Natural killer cell (primary cell): ENCODE results near the gene RRP12. TPM values are rescaled to one million over a fixed set of nuclear protein-coding genes. Genes with fewer than 3 reads are reported as not detected.

ENCODE experiments used
- ATAC-seq, 3 donors: fragments of 150-1000 bp in 2 of 3; fragments of 200-7000 bp in 1 of 3; cut with Tn5 transposase; 1 replicate in 1 of 3; 2 replicates in 2 of 3; pipeline ENCODE4 v1.10.0; 2021; ENCODE audit warnings: mild to moderate bottlenecking in 2 of 3, moderate library complexity in 2 of 3
- DNase-seq, 2 donors: peaks; one replicate each; pipeline versions ENCODE4 v3.0.0 to v3.0.0-alpha.2; 2013 to 2021; ENCODE audit warnings: mixed read lengths in 1 of 2
- H3K27ac ChIP-seq: one replicate; pipeline ENCODE4 v1.5.1; 2013; ENCODE audit warnings: mild to moderate bottlenecking, low read length
- H3K27me3 ChIP-seq: one replicate; pipeline ENCODE4 v1.6.1; 2013; ENCODE audit warnings: low read length; ENCODE audit not compliant: control insufficient read depth, insufficient read depth
- H3K36me3 ChIP-seq: one replicate; pipeline ENCODE4 v1.6.1; 2013; ENCODE audit warnings: low read length; ENCODE audit not compliant: control insufficient read depth, insufficient read depth
- H3K4me1 ChIP-seq: one replicate; pipeline ENCODE4 v1.6.1; 2013; ENCODE audit warnings: low read length; ENCODE audit not compliant: control insufficient read depth, insufficient read depth
- H3K4me3 ChIP-seq: one replicate; pipeline ENCODE4 v1.5.1; 2013; ENCODE audit warnings: low read length
- H3K9me3 ChIP-seq: one replicate; pipeline ENCODE4 v1.6.1; 2013; ENCODE audit warnings: low read length; ENCODE audit not compliant: control insufficient read depth, insufficient read depth
- H3K27ac Mint-ChIP-seq, 2 donors: one replicate each; pipeline ENCODE4 v1.8.0; 2022; ENCODE audit warnings: mild to moderate bottlenecking in 2 of 2, mixed read lengths in 2 of 2, moderate library complexity in 1 of 2
- H3K27me3 Mint-ChIP-seq, 2 donors: one replicate each; pipeline ENCODE4 v1.8.0; 2022; ENCODE audit warnings: low read depth in 2 of 2, mixed read lengths in 2 of 2
- H3K36me3 Mint-ChIP-seq: one replicate; pipeline ENCODE4 v1.8.0; 2022; ENCODE audit warnings: mixed read lengths
- H3K4me1 Mint-ChIP-seq, 2 donors: one replicate each; pipeline ENCODE4 v1.8.0; 2022; ENCODE audit warnings: mixed read lengths in 2 of 2
- H3K4me3 Mint-ChIP-seq: one replicate; pipeline ENCODE4 v1.8.0; 2022; ENCODE audit warnings: mild to moderate bottlenecking, moderate library complexity, mixed read lengths
- H3K9me3 Mint-ChIP-seq, 2 donors: one replicate each; pipeline ENCODE4 v1.8.0; 2022; ENCODE audit warnings: mixed read lengths in 2 of 2
- CTCF ChIP-seq: fragments of 200-600 bp; IDR thresholded peaks from one replicate; pipeline ENCODE4 v1.8.0; 2022; ENCODE audit warnings: antibody characterized with exemption
- WGBS: methylation state at CpG from one replicate; pipeline ENCODE4 v1.1.7; 2013; ENCODE audit warnings: missing lambda C conversion rate; ENCODE audit not compliant: insufficient coverage; 5-methylcytosine and 5-hydroxymethylcytosine counted together
- intact Hi-C: fragments of 100-400 bp; cut with micrococcal nuclease; formaldehyde crosslinking; loops from one replicate; pipeline ENCODE4 v1.14.2; 2022
- total RNA-seq, 4 donors: library from RNA; stranded (reverse); fragments of 120-200 nt in 1 of 4; gene quantifications; one replicate each; pipeline versions ENCODE4 v1.2.3 to v1.2.4, GENCODE V29; 2013 to 2022

RRP12 gene
- total RNA-seq, 3 donors from 2014 or later (not counting 1 experiment from before 2014, with no cell fraction given) = 60.1 to 234 (median 79.2) TPM

DNA sequence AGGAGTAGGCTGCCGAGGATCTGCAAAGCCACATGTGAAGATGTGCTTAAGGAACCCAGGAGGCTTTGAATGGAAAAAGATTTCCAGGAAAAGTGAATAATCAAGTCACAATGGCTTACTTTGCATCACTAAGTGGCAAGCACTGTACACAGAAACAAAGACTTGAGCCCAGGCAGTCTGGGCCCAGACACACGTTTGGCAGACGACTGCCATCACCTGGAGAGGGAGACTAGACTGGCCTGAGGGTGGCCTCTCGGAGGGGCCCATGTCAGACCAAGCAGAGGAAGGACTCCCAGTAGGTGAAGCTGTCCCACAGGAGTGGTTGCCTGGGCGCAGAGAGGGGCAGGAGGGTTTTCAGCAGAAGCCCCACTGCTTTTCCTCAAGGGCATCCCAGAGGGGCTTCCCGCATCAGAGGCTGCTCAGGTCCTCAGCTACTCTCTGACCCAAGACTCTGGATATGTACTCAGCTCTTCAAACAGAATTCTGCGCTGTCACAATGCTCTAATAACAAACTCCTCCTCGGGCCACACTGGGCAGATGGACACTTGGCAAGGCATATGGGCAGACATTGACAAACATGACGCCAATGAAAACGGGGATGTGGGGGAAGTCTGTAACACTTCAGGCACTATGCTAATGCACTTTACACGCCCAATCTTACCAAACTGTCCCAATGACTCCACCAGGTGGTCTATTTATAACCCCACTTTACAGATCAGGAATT, 38.7 kb downstream of the RRP12 start:
- Mint-ChIP-seq H3K4me1 (no peaks in the 10 kb centered on the region), H3K9me3 (no peaks in the 10 kb centered on the region), H3K27me3 (no peaks in the 10 kb centered on the region), H3K36me3 (no peaks in the 10 kb centered on the region), H3K4me3 (no peak overlapping the region), H3K27ac (no peak overlapping the region)
- Histone ChIP-seq H3K4me3 (no peak overlapping the region), H3K36me3 (peaks cover 9% of the 10 kb centered on the region), H3K4me1 (peaks cover 22% of the 10 kb centered on the region), H3K27me3 (no peaks in the 10 kb centered on the region), H3K27ac (no peak overlapping the region), H3K9me3 (no peaks in the 10 kb centered on the region)
- ATAC-seq (no peak), DNase-seq (no peak)
- WGBS = 89% methylated on average over 11 of the region's 11 CpGs
- intact Hi-C loops = no loop called here
- TF ChIP-seq CTCF = no peak

GRCh38 chr10:97361537-97361901, 39.6 kb downstream of the RRP12 start:
- Histone ChIP-seq H3K27ac (no peak overlapping the region), H3K4me1 (peaks cover 22% of the 10 kb centered on the region), H3K36me3 (peaks cover 6% of the 10 kb centered on the region), H3K4me3 (no peak overlapping the region), H3K9me3 (no peaks in the 10 kb centered on the region), H3K27me3 (no peaks in the 10 kb centered on the region)
- 96% methylated on average over 7 of the region's 11 CpGs for WGBS
- Mint-ChIP-seq H3K4me1 (peaks cover 5% of the 10 kb centered on the region in 2 donors), H3K36me3 (no peaks in the 10 kb centered on the region), H3K9me3 (no peaks in the 10 kb centered on the region), H3K27ac (no peak overlapping the region), H3K27me3 (no peaks in the 10 kb centered on the region), H3K4me3 (no peak overlapping the region)
- DNase-seq (no peak), ATAC-seq (no peak)
- TF ChIP-seq CTCF = no peak
- intact Hi-C loops = no loop called here

DNA sequence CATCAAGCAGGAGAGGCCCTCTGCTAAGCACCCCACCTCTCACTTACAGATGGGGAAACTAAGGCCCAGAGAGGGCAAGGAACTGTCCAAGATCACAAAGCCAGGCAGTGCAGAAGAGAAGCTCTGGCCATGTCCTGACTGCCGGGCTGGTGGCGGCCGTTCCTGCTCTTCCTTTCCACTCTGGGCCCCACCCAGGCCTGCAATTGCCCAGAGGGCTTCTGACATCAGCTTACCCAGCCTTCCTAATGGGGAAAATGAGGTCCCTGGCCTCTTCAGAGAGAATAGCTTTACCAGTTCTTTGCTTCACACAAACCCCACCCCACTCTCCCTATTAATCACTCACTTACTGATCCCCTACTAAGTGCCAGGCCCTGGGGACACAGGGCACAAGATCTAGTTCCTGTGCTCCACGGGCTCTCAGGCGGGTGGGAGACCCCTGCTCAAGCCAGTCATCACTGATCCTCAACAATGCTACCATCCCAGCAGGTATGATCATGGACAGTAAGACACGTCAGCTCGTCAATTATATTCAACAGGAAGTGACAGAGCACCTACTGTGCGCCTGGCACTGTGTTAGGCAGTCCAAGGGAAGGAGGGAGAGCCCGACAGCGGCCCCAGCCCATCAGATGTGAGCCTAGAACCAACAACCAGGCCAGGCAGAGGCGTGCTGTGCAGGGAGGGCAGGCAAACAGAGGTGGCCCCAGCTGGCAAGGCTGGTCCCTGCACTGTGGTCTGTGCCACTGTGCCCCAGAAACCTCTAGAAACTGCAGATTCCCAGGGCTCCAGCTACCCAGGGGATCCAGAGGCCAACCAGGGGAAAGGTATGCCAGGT, 40.2 kb downstream of the RRP12 start:
- Mint-ChIP-seq H3K27ac (no peak overlapping the region), H3K36me3 (no peaks in the 10 kb centered on the region), H3K9me3 (no peaks in the 10 kb centered on the region), H3K4me3 (no peak overlapping the region), H3K4me1 (peaks cover 11% of the 10 kb centered on the region in 2 donors), H3K27me3 (no peaks in the 10 kb centered on the region)
- ATAC-seq (no peak), DNase-seq (no peak)
- Histone ChIP-seq H3K9me3 (no peaks in the 10 kb centered on the region), H3K36me3 (peaks cover 6% of the 10 kb centered on the region), H3K27ac (no peak overlapping the region), H3K4me1 (peaks cover 22% of the 10 kb centered on the region), H3K27me3 (no peaks in the 10 kb centered on the region), H3K4me3 (no peak overlapping the region)
- WGBS = 95% methylated on average over 11 of the region's 11 CpGs
- intact Hi-C loops = no loop called here
- no peak for TF ChIP-seq CTCF
